B cell (primary cell): ENCODE results near the gene ANO2. TPM values are rescaled to one million over a fixed set of nuclear protein-coding genes. Genes with fewer than 3 reads are reported as not detected.

Experiments
- ATAC-seq: fragments of 200-7000 bp; cut with Tn5 transposase; one replicate; pipeline ENCODE4 v1.10.0; 2021; ENCODE audit warnings: low read depth, mild to moderate bottlenecking, moderate number of reproducible peaks, moderate library complexity
- CTCF ChIA-PET: fragments of 350-600 bp; sonication (Branson Sonifier 250); formaldehyde crosslinking; loops from one replicate; lab custom pipeline; 2021; ENCODE audit warnings: antibody characterized with exemption, inconsistent platforms; lab: Charles Lee
- POLR2A ChIA-PET: fragments of 350-600 bp; sonication (Branson Sonifier 250); formaldehyde crosslinking; loops from one replicate; lab custom pipeline; 2021; ENCODE audit warnings: antibody characterized with exemption; lab: Charles Lee
- DNase-seq: peaks from one replicate; pipeline ENCODE4 v3.0.0; 2013
- H2AFZ ChIP-seq: 2 replicates; pipeline ENCODE4 v1.6.1; 2012; ENCODE audit warnings: mild to moderate bottlenecking, low read depth, low read length; ENCODE audit not compliant: insufficient read depth, poor library complexity, severe bottlenecking
- H3K27ac ChIP-seq, 2 donors: 1 replicate in 1 of 2; 2 replicates in 1 of 2; pipeline ENCODE4 v1.5.1; 2012 to 2013; ENCODE audit warnings: low read length in 2 of 2, mild to moderate bottlenecking in 2 of 2, moderate library complexity in 1 of 2
- H3K27me3 ChIP-seq, 4 experiments: fragments of 200-600 bp in 1 of 4; sonication (generic) in 1 of 4; replicated peaks in 1 of 4; 1 replicate in 2 of 4; 2 replicates in 2 of 4; pipeline versions ENCODE4 v1.6.1 to v1.7.0; 2013 to 2016; ENCODE audit warnings: low read length in 3 of 4, mild to moderate bottlenecking in 2 of 4, mixed read lengths in 1 of 4, moderate library complexity in 1 of 4; ENCODE audit not compliant: insufficient read depth in 4 of 4, control insufficient read depth in 3 of 4; ENCODE audit errors: control extremely low read depth in 1 of 4
- H3K36me3 ChIP-seq, 2 experiments: replicated peaks in 1 of 2; 1 replicate in 1 of 2; 2 replicates in 1 of 2; pipeline versions ENCODE4 v1.6.1 to v1.7.1; 2013; ENCODE audit warnings: low read length in 1 of 2; ENCODE audit not compliant: insufficient read depth in 2 of 2, control insufficient read depth in 1 of 2; ENCODE audit errors: control extremely low read depth in 1 of 2, extremely low read depth in 1 of 2
- H3K4me1 ChIP-seq, 2 donors: fragments of 200-600 bp in 1 of 2; sonication (generic) in 1 of 2; 1 replicate in 1 of 2; 2 replicates in 1 of 2; pipeline versions ENCODE4 v1.5.1 to v1.6.1; 2013 to 2017; ENCODE audit warnings: low read length in 2 of 2; ENCODE audit not compliant: control insufficient read depth in 2 of 2, insufficient read depth in 2 of 2
- H3K4me2 ChIP-seq: replicated peaks from 2 replicates; pipeline ENCODE3; 2012; ENCODE audit warnings: mild to moderate bottlenecking, low read depth, low read length; ENCODE audit not compliant: poor library complexity, severe bottlenecking
- H3K4me3 ChIP-seq, 5 experiments: fragments of 200-600 bp in 1 of 5; sonication (generic) in 1 of 5; 1 replicate in 3 of 5; 2 replicates in 2 of 5; pipeline versions ENCODE4 v1.5.1 to v1.7.0; 2011 to 2016; ENCODE audit warnings: low read length in 4 of 5, mild to moderate bottlenecking in 4 of 5, low read depth in 2 of 5, control low read depth in 1 of 5, moderate library complexity in 1 of 5; ENCODE audit not compliant: insufficient read depth in 1 of 5; ENCODE audit errors: control extremely low read depth in 1 of 5, extremely low read depth in 1 of 5
- H3K79me2 ChIP-seq: fragments of 200-600 bp; sonication (generic); one replicate; pipeline ENCODE4 v1.6.0; 2016; ENCODE audit warnings: low read length; ENCODE audit not compliant: control insufficient read depth, insufficient read depth
- H3K9ac ChIP-seq: fragments of 200-600 bp; sonication (generic); 2 replicates; pipeline ENCODE4 v1.6.1; 2017; ENCODE audit warnings: mild to moderate bottlenecking, low read length, moderate library complexity
- H3K9me3 ChIP-seq, 3 donors: one replicate each; pipeline versions ENCODE4 v1.6.1 to v1.7.1; 2013; ENCODE audit warnings: low read length in 2 of 3; ENCODE audit not compliant: control insufficient read depth in 2 of 3, insufficient read depth in 1 of 3; ENCODE audit errors: control extremely low read depth in 1 of 3
- H4K20me1 ChIP-seq: 2 replicates; pipeline ENCODE4 v1.6.0; 2012; ENCODE audit warnings: mild to moderate bottlenecking, low read length; ENCODE audit not compliant: insufficient read depth, control insufficient read depth, poor library complexity, severe bottlenecking
- H3K27ac Mint-ChIP-seq: one replicate; pipeline ENCODE4 v1.8.0; 2021; ENCODE audit warnings: mixed read lengths
- H3K27me3 Mint-ChIP-seq: one replicate; pipeline ENCODE4 v1.8.0; 2021; ENCODE audit warnings: mixed read lengths
- H3K4me1 Mint-ChIP-seq: one replicate; pipeline ENCODE4 v1.8.0; 2021; ENCODE audit warnings: mixed read lengths
- H3K4me3 Mint-ChIP-seq: one replicate; pipeline ENCODE4 v1.8.0; 2021; ENCODE audit warnings: mixed read lengths
- H3K9me3 Mint-ChIP-seq: one replicate; pipeline ENCODE4 v1.8.0; 2022; ENCODE audit warnings: mixed read lengths; ENCODE audit not compliant: insufficient read depth
- EZH2 ChIP-seq: IDR thresholded peaks from 2 replicates; pipeline ENCODE4 v1.6.1; 2012; ENCODE audit warnings: borderline replicate concordance, low read depth, mild to moderate bottlenecking, moderate library complexity, low read length; ENCODE audit not compliant: insufficient read depth, poor library complexity, severe bottlenecking
- WGBS: methylation state at CpG from one replicate; pipeline ENCODE4 v1.1.5; 2013; ENCODE audit warnings: missing lambda C conversion rate; ENCODE audit not compliant: insufficient coverage; 5-methylcytosine and 5-hydroxymethylcytosine counted together
- intact Hi-C: fragments of 100-400 bp; cut with micrococcal nuclease; formaldehyde crosslinking; loops from one replicate; pipeline ENCODE4 v1.10.0; 2022
- polyA plus RNA-seq: library from polyadenylated mRNA; depleted of rRNA; stranded (reverse); fragments of >200 nt; gene quantifications from 2 replicates; pipeline ENCODE4 v1.2.3, GENCODE V29; 2012
- total RNA-seq, 2 donors: library from RNA; stranded (reverse); fragments of 120-200 nt in 1 of 2; gene quantifications; 1 replicate in 1 of 2; 2 replicates in 1 of 2; pipeline versions ENCODE4 v1.2.3 to v1.2.4, GENCODE V29; 2013 to 2022
- TF ChIP-seq, protein P1 (sequence below): fragments of 200-600 bp; IDR thresholded peaks from one replicate; pipeline ENCODE4 v1.8.0; 2022; ENCODE audit warnings: antibody characterized with exemption, mild to moderate bottlenecking

The ANO2 gene
- total and polyA plus RNA-seq, 2 donors (not counting 1 experiment from before 2014, with no cell fraction given): not detected

- ATAC-seq (no peak), DNase-seq (no peak)
- Histone ChIP-seq H3K36me3 (no peaks in the 10 kb centered on the region), H3K9me3 (no peaks in the 10 kb centered on the region), H3K4me3 (no peak overlapping the region), H3K27me3 (peaks cover 0 to 4% (median 2%) of the 10 kb centered on the region in 4 experiments), H4K20me1 (no peaks in the 10 kb centered on the region), H3K9ac (no peak overlapping the region), H3K4me2 (no peak overlapping the region), H2AFZ (no peak overlapping the region), H3K4me1 (no peaks in the 10 kb centered on the region), H3K27ac (no peak overlapping the region), H3K79me2 (no peaks in the 10 kb centered on the region)
- ChIA-PET CTCF (no interaction called here), POLR2A (no interaction called here)
- Mint-ChIP-seq H3K9me3 (no peaks in the 10 kb centered on the region), H3K4me1 (no peaks in the 10 kb centered on the region), H3K27me3 (peaks cover 14% of the 10 kb centered on the region), H3K27ac (no peak overlapping the region), H3K4me3 (no peak overlapping the region)
- intact Hi-C loops: no loop called here
- 55% methylated on average over 2 of the region's 5 CpGs for WGBS
- TF ChIP-seq, protein P1, sequence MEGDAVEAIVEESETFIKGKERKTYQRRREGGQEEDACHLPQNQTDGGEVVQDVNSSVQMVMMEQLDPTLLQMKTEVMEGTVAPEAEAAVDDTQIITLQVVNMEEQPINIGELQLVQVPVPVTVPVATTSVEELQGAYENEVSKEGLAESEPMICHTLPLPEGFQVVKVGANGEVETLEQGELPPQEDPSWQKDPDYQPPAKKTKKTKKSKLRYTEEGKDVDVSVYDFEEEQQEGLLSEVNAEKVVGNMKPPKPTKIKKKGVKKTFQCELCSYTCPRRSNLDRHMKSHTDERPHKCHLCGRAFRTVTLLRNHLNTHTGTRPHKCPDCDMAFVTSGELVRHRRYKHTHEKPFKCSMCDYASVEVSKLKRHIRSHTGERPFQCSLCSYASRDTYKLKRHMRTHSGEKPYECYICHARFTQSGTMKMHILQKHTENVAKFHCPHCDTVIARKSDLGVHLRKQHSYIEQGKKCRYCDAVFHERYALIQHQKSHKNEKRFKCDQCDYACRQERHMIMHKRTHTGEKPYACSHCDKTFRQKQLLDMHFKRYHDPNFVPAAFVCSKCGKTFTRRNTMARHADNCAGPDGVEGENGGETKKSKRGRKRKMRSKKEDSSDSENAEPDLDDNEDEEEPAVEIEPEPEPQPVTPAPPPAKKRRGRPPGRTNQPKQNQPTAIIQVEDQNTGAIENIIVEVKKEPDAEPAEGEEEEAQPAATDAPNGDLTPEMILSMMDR: no peak
- TF ChIP-seq EZH2: no peak
Observed at GRCh38 chr12:5718073-5718472, 227.0 kb downstream of the ANO2 start.

DNA sequence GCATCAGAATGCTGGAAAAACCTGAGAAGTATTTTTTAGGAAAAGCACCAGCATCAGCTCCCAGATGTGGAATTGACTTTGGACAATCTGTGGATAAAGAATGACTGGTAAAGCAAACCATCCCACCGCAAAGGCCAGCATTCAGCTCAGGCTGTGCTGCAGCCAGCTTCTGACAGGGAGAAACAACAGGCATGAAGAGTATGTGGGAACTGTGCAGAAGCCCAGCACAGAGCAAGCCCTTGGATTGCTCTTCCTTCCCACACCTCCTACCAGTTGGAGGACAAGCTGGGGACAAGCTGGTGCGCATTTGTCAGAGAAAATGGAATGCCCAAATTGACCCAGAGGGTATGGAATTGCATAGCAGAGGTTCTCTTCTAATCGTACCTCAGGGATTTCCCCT is 228.1 kb downstream of the ANO2 start:
- H3K36me3 ChIP-seq: no peaks in the 10 kb centered on the region
- TF ChIP-seq EZH2: no peak
- TF ChIP-seq, protein P1: no peak
- no peaks in the 10 kb centered on the region for H3K4me1 ChIP-seq
- POLR2A ChIA-PET: no interaction called here
- WGBS: 93% methylated on average over 3 of the region's 3 CpGs
- DNase-seq (no peak), ATAC-seq (no peak)
- Mint-ChIP-seq H3K27me3 (peaks cover 7% of the 10 kb centered on the region), H3K9me3 (no peaks in the 10 kb centered on the region), H3K27ac (no peak overlapping the region), H3K4me3 (no peak overlapping the region), H3K4me1 (no peaks in the 10 kb centered on the region)
- no peak overlapping the region for H3K4me3 ChIP-seq
- intact Hi-C loops: no loop called here
- H4K20me1 ChIP-seq: no peaks in the 10 kb centered on the region
- H2AFZ ChIP-seq: no peak overlapping the region
- H3K9ac ChIP-seq: no peak overlapping the region
- no peak overlapping the region for H3K4me2 ChIP-seq
- peaks cover 0 to 4% (median 2%) of the 10 kb centered on the region in 4 experiments for H3K27me3 ChIP-seq
- CTCF ChIA-PET: no interaction called here
- H3K79me2 ChIP-seq: no peaks in the 10 kb centered on the region
- H3K27ac ChIP-seq: no peak overlapping the region
- H3K9me3 ChIP-seq: no peaks in the 10 kb centered on the region
